ENCODE measurements around the gene POLR2H. TPM values are rescaled to one million over a fixed set of nuclear protein-coding genes. Genes with fewer than 3 reads are reported as not detected.

Gene POLR2H
- polyA plus RNA-seq, 6 donors from 2014 or later: 34.4 to 61.0 (median 49.1) TPM

DNA sequence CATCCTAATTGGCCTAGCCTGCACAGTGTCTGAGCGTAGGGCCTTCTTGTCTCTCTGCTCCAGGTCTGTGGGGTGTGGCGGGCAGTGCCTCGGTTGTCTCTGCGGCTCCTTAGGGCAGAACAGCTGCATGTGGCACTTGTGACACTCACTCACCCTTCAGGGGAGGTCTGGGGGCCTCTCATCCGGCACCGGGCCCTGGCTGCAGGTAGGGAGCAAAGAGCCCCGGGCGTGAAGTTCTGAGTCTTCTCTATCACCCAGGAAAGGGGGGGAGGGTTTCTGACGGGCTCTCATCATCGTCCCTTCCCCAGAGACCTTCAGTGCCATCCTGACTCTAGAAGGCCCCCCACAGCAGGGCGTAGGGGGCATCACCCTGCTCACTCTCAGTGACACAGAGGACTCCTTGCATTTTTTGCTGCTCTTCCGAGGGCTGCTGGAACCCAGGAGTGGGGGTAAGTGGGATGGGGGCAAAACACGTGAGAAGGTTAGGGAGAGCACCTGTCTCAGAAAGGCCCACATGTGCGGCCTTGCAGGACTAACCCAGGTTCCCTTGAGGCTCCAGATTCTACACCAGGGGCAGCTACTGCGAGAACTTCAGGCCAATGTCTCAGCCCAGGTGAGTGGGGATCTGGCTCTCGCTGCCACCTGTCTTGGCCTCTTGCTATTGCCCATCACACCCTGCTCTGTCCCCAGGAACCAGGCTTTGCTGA, 21.0 kb downstream of the POLR2H start:
- Mint-ChIP-seq H3K4me1 (peaks cover 6 to 20% (median 11%) of the 10 kb centered on the region in 3 donors), H3K36me3 (peaks cover 0 to 7% of the 10 kb centered on the region in 2 donors), H3K27ac (no peak overlapping the region), H3K9me3 (no peaks in the 10 kb centered on the region), H3K27me3 (peaks cover 45 to 83% (median 70%) of the 10 kb centered on the region in 3 donors), H3K4me3 (peak overlapping the region in 2 of 8 donors; percentile 36 to 75)
- no peak for DNase-seq
- ATAC-seq (ENCODE audit: low read depth in 2 of 2): no peak

DNA sequence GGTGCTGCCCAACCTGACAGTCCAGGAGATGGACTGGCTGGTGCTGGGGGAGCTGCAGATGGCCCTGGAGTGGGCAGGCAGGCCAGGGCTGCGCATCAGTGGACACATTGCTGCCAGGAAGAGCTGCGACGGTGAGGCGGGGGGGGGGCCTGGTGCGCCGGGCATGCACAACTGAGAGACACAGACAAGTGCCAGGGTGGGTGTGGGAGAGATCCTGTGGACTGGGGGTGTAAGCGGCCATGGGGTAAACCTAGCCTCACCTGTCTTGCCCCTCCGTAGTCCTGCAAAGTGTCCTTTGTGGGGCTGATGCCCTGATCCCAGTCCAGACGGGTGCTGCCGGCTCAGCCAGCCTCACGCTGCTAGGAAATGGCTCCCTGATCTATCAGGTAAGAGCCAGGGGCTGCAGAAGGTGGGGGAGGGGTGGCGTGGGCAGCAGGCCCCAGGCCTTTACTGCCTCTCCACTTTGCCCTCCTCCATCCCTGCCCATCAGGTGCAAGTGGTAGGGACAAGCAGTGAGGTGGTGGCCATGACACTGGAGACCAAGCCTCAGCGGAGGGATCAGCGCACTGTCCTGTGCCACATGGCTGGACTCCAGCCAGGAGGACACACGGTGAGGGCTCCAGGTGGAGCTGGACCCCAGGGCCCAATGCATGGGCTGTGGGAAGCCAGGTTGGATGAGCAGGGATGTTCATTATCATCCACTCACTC, 21.7 kb downstream of the POLR2H start:
- no peak for DNase-seq
- ATAC-seq (ENCODE audit: low read depth in 2 of 2): no peak
- H3K9me3 Mint-ChIP-seq: peaks cover 0 to under 1% (median 0%) of the 10 kb centered on the region in 7 donors
- H3K27me3 Mint-ChIP-seq: peaks cover 43 to 83% (median 70%) of the 10 kb centered on the region in 3 donors
- peaks cover 6 to 18% (median 11%) of the 10 kb centered on the region in 3 donors for H3K4me1 Mint-ChIP-seq
- no peak overlapping the region for H3K4me3 Mint-ChIP-seq
- peaks cover 0 to 7% of the 10 kb centered on the region in 2 donors for H3K36me3 Mint-ChIP-seq
- no peak overlapping the region for H3K27ac Mint-ChIP-seq

DNA sequence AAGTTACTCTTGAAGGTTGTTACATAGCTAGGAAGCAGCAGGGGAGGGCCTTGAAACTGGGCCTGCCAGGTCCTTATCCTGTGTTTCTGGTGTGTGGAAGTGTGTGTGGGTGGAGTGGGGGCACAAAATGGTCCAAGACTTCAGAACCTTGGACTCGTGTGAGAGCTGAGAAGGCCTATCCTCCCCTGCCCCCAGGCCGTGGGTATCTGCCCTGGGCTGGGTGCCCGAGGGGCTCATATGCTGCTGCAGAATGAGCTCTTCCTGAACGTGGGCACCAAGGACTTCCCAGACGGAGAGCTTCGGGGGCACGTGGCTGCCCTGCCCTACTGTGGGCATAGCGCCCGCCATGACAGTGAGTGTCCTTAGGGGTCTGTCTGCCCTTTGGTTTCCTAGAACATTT, 22.8 kb downstream of the POLR2H start:
- Mint-ChIP-seq H3K4me1 (peaks cover 2 to 11% (median 6%) of the 10 kb centered on the region in 3 donors), H3K4me3 (peak overlapping the region in 1 of 8 donors; percentile 20), H3K27ac (no peak overlapping the region), H3K36me3 (peaks cover 0 to 2% of the 10 kb centered on the region in 2 donors), H3K9me3 (peaks cover 0 to 1% (median 0%) of the 10 kb centered on the region in 7 donors), H3K27me3 (peaks cover 40 to 82% (median 70%) of the 10 kb centered on the region in 3 donors)
- no peak for ATAC-seq (ENCODE audit: low read depth in 2 of 2)
- no peak for DNase-seq

DNA sequence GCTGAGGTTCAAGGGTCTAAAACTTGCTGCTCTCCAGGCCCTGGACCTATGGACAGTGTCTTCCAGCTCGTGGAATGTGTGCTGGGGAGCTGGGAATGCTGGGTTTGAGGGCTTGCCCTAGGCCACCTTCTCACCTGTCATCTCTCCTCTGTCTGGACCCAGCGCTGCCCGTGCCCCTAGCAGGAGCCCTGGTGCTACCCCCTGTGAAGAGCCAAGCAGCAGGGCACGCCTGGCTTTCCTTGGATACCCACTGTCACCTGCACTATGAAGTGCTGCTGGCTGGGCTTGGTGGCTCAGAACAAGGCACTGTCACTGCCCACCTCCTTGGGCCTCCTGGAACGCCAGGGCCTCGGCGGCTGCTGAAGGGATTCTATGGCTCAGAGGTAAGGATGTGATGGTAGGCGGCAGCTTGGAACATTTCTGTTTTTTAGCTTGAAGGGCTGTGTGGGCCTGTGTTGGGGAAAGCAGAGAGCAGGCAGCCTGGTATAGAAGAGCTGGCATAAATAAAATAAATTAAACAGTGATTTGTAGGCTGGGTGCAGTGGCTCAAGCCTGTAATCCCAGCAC, 23.4 kb downstream of the POLR2H start:
- no peak overlapping the region for H3K27ac Mint-ChIP-seq
- H3K4me1 Mint-ChIP-seq: peaks cover 0 to 9% (median 5%) of the 10 kb centered on the region in 3 donors
- H3K4me3 Mint-ChIP-seq: peak overlapping the region in 1 of 8 donors; percentile 37
- H3K9me3 Mint-ChIP-seq: peaks cover 0 to 1% (median 0%) of the 10 kb centered on the region in 7 donors
- no peak for DNase-seq
- peaks cover 39 to 85% (median 73%) of the 10 kb centered on the region in 3 donors for H3K27me3 Mint-ChIP-seq
- ATAC-seq (ENCODE audit: low read depth in 2 of 2): no peak
- H3K36me3 Mint-ChIP-seq: no peaks in the 10 kb centered on the region

DNA sequence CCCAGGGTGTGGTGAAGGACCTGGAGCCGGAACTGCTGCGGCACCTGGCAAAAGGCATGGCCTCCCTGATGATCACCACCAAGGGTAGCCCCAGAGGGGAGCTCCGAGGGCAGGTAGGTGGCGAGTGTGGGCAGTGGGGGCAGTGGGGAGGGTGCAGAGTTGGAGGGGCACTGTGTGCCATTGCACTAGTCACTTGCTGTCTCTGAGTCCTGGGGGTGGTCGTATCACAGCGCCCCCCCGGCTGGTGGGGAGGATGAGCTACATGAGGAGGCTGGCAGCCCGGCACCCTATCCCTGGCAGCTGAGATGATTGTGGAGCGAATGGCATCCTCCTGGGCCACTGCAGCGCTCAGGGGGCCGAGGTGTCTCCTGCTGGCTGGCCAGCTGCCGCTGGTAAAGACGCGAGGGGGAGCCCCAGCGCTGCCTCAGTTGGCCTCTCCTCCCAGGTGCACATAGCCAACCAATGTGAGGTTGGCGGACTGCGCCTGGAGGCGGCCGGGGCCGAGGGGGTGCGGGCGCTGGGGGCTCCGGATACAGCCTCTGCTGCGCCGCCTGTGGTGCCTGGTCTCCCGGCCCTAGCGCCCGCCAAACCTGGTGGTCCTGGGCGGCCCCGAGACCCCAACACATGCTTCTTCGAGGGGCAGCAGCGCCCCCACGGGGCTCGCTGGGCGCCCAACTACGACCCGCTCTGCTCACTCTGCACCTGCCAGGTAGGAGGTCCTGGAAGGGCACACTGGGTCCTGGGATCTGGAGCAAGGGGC, 24.7 kb downstream of the POLR2H start:
- Mint-ChIP-seq H3K36me3 (no peaks in the 10 kb centered on the region), H3K4me1 (peaks cover 0 to 6% (median 0%) of the 10 kb centered on the region in 3 donors), H3K9me3 (peaks cover 0 to 1% (median 0%) of the 10 kb centered on the region in 7 donors), H3K27ac (no peak overlapping the region), H3K27me3 (peaks cover 43 to 90% (median 86%) of the 10 kb centered on the region in 3 donors), H3K4me3 (no peak overlapping the region)
- DNase-seq: no peak
- ATAC-seq (ENCODE audit: low read depth in 2 of 2): no peak

DNA sequence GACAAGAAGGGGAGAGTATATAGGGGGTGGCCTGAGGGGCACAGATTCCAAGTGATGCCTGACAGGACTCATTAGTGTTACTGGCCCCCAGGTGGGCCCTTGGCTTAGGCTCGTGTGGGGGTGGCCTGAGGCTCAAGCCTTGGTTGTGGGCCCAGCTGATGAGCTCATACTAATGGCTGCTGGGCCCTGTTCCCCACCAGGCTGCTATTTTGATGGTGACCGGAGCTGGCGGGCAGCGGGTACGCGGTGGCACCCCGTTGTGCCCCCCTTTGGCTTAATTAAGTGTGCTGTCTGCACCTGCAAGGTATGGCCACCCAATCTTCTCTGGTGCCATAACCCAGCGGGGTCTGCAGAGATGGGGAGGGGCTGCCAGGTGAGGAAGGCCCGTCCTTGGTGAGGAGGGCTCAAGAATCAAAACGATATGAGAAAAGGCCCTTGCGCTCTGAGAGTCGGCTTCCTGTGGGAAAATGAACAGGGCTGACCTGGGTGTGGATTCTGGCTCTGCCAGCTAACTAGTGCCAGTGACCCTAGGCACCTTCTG, 25.7 kb downstream of the POLR2H start:
- Mint-ChIP-seq H3K4me3 (no peak overlapping the region), H3K27ac (no peak overlapping the region), H3K27me3 (peaks cover 40 to 89% (median 81%) of the 10 kb centered on the region in 3 donors), H3K36me3 (no peaks in the 10 kb centered on the region), H3K4me1 (no peaks in the 10 kb centered on the region), H3K9me3 (peaks cover 0 to 1% (median 0%) of the 10 kb centered on the region in 7 donors)
- ATAC-seq (ENCODE audit: low read depth in 2 of 2) (no peak), DNase-seq (no peak)

DNA sequence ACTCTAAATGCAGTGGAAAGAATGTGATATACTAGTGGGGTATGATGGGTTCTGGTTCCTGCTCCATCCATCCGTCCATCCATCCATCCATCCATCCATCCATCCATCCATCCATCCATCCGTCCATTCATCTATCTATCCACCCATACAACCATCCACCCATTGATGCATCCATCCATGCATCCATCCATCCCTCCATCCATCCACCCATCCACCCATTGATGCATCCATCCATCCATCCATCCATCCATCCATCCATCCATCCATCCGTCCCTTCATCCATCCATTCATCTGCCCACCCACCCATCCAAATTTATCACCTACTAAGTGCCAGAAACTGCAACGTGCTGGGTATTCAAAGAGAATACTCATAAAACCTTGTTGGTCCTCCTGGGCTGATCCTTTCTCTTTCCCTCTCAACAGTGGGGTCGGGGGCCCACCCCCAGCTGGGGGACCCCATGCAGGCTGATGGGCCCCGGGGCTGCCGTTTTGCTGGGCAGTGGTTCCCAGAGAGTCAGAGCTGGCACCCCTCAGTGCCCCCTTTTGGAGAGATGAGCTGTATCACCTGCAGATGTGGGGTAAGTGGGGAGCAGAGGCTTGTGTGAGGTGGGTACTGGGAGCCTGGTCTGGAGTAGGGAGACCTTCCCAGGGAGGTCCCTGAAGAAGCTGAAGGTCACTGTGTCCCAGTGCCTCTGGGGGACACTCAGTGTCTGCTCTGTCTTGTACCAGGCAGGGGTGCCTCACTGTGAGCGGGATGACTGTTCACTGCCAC, 26.8 kb downstream of the POLR2H start:
- no peaks in the 10 kb centered on the region for H3K4me1 Mint-ChIP-seq
- H3K36me3 Mint-ChIP-seq: no peaks in the 10 kb centered on the region
- H3K27me3 Mint-ChIP-seq: peaks cover 40 to 80% (median 70%) of the 10 kb centered on the region in 3 donors
- DNase-seq (no peak), ATAC-seq (ENCODE audit: low read depth in 2 of 2) (no peak)
- peaks cover 0 to 1% (median 0%) of the 10 kb centered on the region in 7 donors for H3K9me3 Mint-ChIP-seq
- H3K4me3 Mint-ChIP-seq: no peak overlapping the region
- H3K27ac Mint-ChIP-seq: no peak overlapping the region

DNA sequence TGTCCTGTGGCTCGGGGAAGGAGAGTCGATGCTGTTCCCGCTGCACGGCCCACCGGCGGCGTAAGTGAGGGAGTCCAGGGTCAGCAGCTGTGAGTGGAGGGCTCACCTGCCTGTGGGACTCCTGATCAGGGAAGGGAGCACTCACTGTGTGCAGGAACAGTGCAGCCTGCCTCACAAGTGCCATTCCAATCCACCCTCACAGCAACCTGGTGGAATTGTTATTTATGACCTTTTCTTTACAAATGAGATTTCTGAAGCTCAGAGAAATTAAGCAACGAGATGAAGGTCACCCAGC, 27.4 kb downstream of the POLR2H start:
- peaks cover 0 to 1% (median 0%) of the 10 kb centered on the region in 7 donors for H3K9me3 Mint-ChIP-seq
- peaks cover 42 to 79% (median 67%) of the 10 kb centered on the region in 3 donors for H3K27me3 Mint-ChIP-seq
- no peaks in the 10 kb centered on the region for H3K36me3 Mint-ChIP-seq
- no peaks in the 10 kb centered on the region for H3K4me1 Mint-ChIP-seq
- ATAC-seq (ENCODE audit: low read depth in 2 of 2) (no peak), DNase-seq (no peak)
- no peak overlapping the region for H3K4me3 Mint-ChIP-seq
- no peak overlapping the region for H3K27ac Mint-ChIP-seq

DNA sequence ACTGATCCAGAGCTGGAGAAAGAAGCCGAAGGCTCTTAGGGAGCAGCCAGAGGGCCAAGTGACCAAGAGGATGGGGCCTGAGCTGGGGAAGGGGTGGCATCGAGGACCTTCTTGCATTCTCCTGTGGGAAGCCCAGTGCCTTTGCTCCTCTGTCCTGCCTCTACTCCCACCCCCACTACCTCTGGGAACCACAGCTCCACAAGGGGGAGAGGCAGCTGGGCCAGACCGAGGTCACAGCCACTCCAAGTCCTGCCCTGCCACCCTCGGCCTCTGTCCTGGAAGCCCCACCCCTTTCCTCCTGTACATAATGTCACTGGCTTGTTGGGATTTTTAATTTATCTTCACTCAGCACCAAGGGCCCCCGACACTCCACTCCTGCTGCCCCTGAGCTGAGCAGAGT, 27.9 kb downstream of the POLR2H start:
- H3K9me3 Mint-ChIP-seq: peaks cover 0 to 1% (median 0%) of the 10 kb centered on the region in 7 donors
- H3K4me3 Mint-ChIP-seq: no peak overlapping the region
- H3K27me3 Mint-ChIP-seq: peaks cover 38 to 74% (median 62%) of the 10 kb centered on the region in 3 donors
- DNase-seq (no peak), ATAC-seq (ENCODE audit: low read depth in 2 of 2) (no peak)
- H3K27ac Mint-ChIP-seq: peak overlapping the region in 1 of 6 donors; percentile 9
- no peaks in the 10 kb centered on the region for H3K4me1 Mint-ChIP-seq
- H3K36me3 Mint-ChIP-seq: no peaks in the 10 kb centered on the region

DNA sequence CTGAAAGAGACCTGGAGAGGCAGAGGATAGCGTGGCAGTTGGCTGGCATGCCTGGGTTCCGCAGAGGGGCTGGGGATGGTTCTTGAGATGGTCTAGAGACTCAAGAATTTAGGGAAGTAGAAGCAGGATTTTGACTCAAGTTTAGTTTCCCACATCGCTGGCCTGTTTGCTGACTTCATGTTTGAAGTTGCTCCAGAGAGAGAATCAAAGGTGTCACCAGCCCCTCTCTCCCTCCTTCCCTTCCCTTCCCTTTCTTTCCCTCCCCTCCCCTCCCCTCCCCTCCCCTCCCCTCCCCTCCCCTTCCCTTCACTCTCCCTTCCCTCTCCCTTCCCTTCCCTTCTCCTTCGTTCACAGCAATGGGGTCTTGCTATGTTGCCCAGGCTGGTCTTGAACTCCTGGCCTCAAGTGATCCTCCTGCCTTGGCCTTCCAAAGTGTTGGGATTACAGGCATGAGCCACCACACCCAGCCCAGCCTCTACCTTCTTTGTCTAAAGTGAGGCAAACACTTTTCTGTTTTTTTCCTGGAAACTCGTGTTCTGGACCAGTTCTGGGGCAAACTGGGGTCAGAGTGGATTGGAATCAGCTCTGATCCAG, 28.5 kb downstream of the POLR2H start:
- H3K27me3 Mint-ChIP-seq: peaks cover 35 to 68% (median 56%) of the 10 kb centered on the region in 3 donors
- no peaks in the 10 kb centered on the region for H3K36me3 Mint-ChIP-seq
- H3K4me1 Mint-ChIP-seq: no peaks in the 10 kb centered on the region
- ATAC-seq (ENCODE audit: low read depth in 2 of 2) (no peak), DNase-seq (no peak)
- H3K27ac Mint-ChIP-seq: peak overlapping the region in 1 of 6 donors; percentile 9
- H3K9me3 Mint-ChIP-seq: peaks cover 0 to 1% (median 0%) of the 10 kb centered on the region in 7 donors
- H3K4me3 Mint-ChIP-seq: no peak overlapping the region

DNA sequence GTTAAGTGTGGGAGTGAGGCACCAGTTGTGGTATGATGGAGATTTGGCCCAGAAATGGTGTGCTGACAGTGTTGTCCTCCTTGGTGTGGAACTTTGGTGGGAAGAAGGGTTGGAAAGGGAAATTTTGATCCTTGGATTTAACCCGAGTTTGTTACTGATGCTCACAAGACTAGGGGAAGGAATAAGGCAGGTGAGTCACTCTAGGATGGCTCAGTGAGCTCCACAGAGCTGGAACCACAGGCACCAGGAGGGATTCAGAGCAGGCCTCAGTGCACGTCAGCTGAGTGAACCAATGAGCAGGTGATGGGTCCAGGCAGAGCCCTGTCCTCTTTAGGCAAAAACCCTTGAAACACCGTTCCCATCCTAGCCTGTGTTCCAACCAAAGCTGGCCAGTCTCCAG, 29.8 kb downstream of the POLR2H start:
- H3K27me3 Mint-ChIP-seq: peaks cover 29 to 60% (median 47%) of the 10 kb centered on the region in 3 donors
- no peaks in the 10 kb centered on the region for H3K4me1 Mint-ChIP-seq
- no peak overlapping the region for H3K4me3 Mint-ChIP-seq
- H3K9me3 Mint-ChIP-seq: peaks cover 0 to 1% (median 0%) of the 10 kb centered on the region in 7 donors
- no peak overlapping the region for H3K27ac Mint-ChIP-seq
- H3K36me3 Mint-ChIP-seq: no peaks in the 10 kb centered on the region
- no peak for DNase-seq
- ATAC-seq (ENCODE audit: low read depth in 2 of 2): no peak

DNA sequence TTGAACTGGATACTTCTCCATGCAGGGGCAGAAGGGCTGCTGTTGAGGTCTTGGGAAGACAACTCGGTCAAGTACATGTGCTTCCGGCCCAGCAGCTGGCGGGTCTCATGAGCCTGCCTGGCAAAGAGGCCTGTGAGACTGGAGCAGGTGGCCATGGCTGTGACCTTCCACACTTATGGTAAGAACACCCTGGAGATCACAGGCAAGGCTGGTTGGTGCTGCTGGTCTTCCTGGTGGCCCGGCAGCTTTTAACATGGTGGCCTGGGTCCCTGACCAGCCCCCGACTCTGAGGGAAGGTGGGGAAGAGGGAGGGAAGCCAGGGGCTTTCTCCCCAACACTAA, 33.8 kb downstream of the POLR2H start:
- H3K27me3 Mint-ChIP-seq: peaks cover 27 to 30% (median 28%) of the 10 kb centered on the region in 3 donors
- H3K4me3 Mint-ChIP-seq: no peak overlapping the region
- no peak for ATAC-seq (ENCODE audit: low read depth in 2 of 2)
- H3K27ac Mint-ChIP-seq: no peak overlapping the region
- H3K4me1 Mint-ChIP-seq: no peaks in the 10 kb centered on the region
- no peaks in the 10 kb centered on the region for H3K9me3 Mint-ChIP-seq
- DNase-seq: no peak
- no peaks in the 10 kb centered on the region for H3K36me3 Mint-ChIP-seq

Measured in naive B cell (primary cell).